Mammary microvascular endothelial cell (primary cell): ENCODE measurements around the gene ASPDH. TPM values are rescaled to one million over a fixed set of nuclear protein-coding genes. Genes with fewer than 3 reads are reported as not detected.

ENCODE experiments used
- total RNA-seq: library from RNA; depleted of rRNA; stranded (reverse); fragments of >200 nt; gene quantifications from 2 replicates; pipeline ENCODE4 v1.2.3, GENCODE V29; 2015

Gene ASPDH
- not detected in 2 replicates for total RNA-seq

GRCh38 chr19:50513746-50514345, at the start of gene ASPDH:
ASPDH (minus strand) TSS chr19:50513913; CDS start chr19:50513823, 90 bp downstream.

GRCh38 chr19:50511069-50511822, 2.5 kb downstream of the ASPDH start, which contains the start of gene JOSD2:
JOSD2 (minus strand) TSS chr19:50511191; CDS start chr19:50510431, 760 bp downstream.

GRCh38 chr19:50476224-50476906, 37.3 kb downstream of the ASPDH start, which contains the start of the genes EMC10 and GARIN5A:
EMC10 (plus strand) TSS chr19:50476507; CDS start chr19:50476545, 38 bp downstream.
GARIN5A (minus strand) TSS chr19:50476848; CDS start chr19:50476388, 460 bp downstream.

Other genes starting within 250 kb of the ASPDH start
- under 0.01 TPM in 1 of 2 replicates, not detected in the other for gene KCNC3, start 184.5 kb downstream of the ASPDH start, total RNA-seq
- 0.10 and 0.73 TPM in 2 replicates for gene NAPSA, start 148.3 kb downstream of the ASPDH start, total RNA-seq
- gene NR1H2, start 137.5 kb downstream of the ASPDH start, total RNA-seq: 78.3 and 91.7 TPM in 2 replicates
- gene POLD1, start 129.6 kb downstream of the ASPDH start, total RNA-seq: 49.6 and 54.2 TPM in 2 replicates
- not detected in 2 replicates for gene SPIB, start 95.0 kb downstream of the ASPDH start, total RNA-seq
- gene MYBPC2, start 81.0 kb downstream of the ASPDH start, total RNA-seq: not detected in 2 replicates
- gene EMC10, start 37.4 kb downstream of the ASPDH start, total RNA-seq: 77.8 and 90.0 TPM in 2 replicates
- gene GARIN5A, start 37.1 kb downstream of the ASPDH start, total RNA-seq: not detected in 2 replicates
- 24.2 and 42.2 TPM in 2 replicates for gene JOSD2, start 2.7 kb downstream of the ASPDH start, total RNA-seq
- 0.05 TPM in 1 of 2 replicates, not detected in the other for gene LRRC4B, start 54.5 kb upstream of the ASPDH start, total RNA-seq
- not detected in 2 replicates for gene SYT3, start 126.0 kb upstream of the ASPDH start, total RNA-seq
- gene C19orf81, start 135.5 kb upstream of the ASPDH start, total RNA-seq: 1.3 and 5.9 TPM in 2 replicates
- gene SHANK1, start 205.9 kb upstream of the ASPDH start, total RNA-seq: 0.13 and 0.30 TPM in 2 replicates
- 11.5 and 19.5 TPM in 2 replicates for gene CLEC11A, start 209.5 kb upstream of the ASPDH start, total RNA-seq